Mesodermal cell (in vitro differentiated cells): ENCODE measurements around the gene NDUFV2.
"Not testable (repeated sequence)": the region's sequence is repeated elsewhere in the genome, so short reads cannot be mapped to it uniquely, and the experiment has no call there.

Experiments
- H3K27ac ChIP-seq: 2 replicates; pipeline ENCODE4 v1.7.0; 2013; ENCODE audit warnings: mild to moderate bottlenecking, low read depth, low read length, moderate library complexity; ENCODE audit not compliant: severe bottlenecking
- H3K36me3 ChIP-seq: 2 replicates; pipeline ENCODE4 v1.7.1; 2013; ENCODE audit warnings: mild to moderate bottlenecking, low read length, moderate library complexity; ENCODE audit not compliant: control insufficient read depth, insufficient read depth
- H3K4me1 ChIP-seq: one replicate; pipeline ENCODE4 v1.7.1; 2013; ENCODE audit warnings: mild to moderate bottlenecking, low read length; ENCODE audit not compliant: insufficient read depth, control insufficient read depth, poor library complexity, severe bottlenecking
- H3K4me3 ChIP-seq: 2 replicates; pipeline ENCODE4 v1.7.0; 2013; ENCODE audit warnings: low read length, control low read depth, mild to moderate bottlenecking; ENCODE audit not compliant: insufficient read depth, poor library complexity, severe bottlenecking; ENCODE audit errors: extremely low read depth
- H3K9me3 ChIP-seq: 2 replicates; pipeline ENCODE4 v1.7.1; 2013; ENCODE audit warnings: mild to moderate bottlenecking, low read length, moderate library complexity; ENCODE audit not compliant: control insufficient read depth
- WGBS, 2 experiments: methylation state at CpG; one replicate each; pipeline ENCODE4 v1.1.5; 2013; ENCODE audit warnings: missing lambda C conversion rate in 2 of 2; ENCODE audit not compliant: insufficient coverage in 2 of 2; 5-methylcytosine and 5-hydroxymethylcytosine counted together

Gene NDUFV2

DNA sequence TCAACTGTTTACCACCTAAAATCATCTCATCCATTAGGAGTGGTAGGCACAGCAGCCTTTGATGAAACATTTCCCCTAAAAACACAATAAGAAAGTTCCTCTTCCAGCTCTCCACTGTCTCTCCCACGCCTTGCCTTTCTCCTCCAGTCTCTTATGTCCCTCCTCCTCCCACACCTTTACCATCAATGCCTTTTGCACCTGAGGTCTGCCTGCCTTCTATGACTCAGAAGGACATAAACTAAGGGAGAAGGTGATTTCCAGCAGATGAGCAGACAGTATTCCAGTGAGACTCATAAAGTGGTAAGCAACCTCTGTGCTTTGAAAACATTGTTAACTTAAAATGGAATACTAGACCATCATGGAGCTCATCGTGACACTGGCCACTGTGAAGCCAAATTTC, 34.2 kb upstream of the NDUFV2 start:
- Histone ChIP-seq H3K4me1 (no peaks in the 10 kb centered on the region), H3K4me3 (no peak overlapping the region), H3K27ac (no peak overlapping the region), H3K9me3 (no peaks in the 10 kb centered on the region), H3K36me3 (no peaks in the 10 kb centered on the region)
- 70 to 82% methylated on average over 1 to 2 of the region's 2 CpGs for whole genome bisulfite sequencing, 2 experiments

DNA sequence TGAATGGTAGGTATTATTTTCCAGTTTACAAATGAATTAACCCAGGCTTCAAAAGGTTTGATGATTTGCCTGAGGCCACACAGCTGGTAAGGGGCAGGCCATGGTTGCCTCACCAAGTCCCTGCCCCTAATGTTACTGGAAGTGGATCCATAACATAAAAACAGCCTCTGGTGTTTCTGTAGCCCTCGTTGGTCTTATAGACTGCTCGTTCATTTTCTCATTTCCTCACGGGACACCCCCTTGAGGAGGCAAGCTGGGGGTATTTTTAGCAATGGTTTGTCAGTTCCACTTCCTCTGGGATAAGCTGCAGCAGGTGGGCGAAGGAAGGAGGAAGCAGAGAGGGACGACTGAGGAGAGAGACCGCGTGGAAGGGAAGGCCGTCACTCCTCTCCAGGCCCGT, 32.9 kb upstream of the NDUFV2 start:
- H3K36me3 ChIP-seq: no peaks in the 10 kb centered on the region
- no peak overlapping the region for H3K27ac ChIP-seq
- WGBS, 2 experiments: 66 to 73% methylated on average over 5 to 6 of the region's 9 CpGs
- H3K9me3 ChIP-seq: no peaks in the 10 kb centered on the region
- no peaks in the 10 kb centered on the region for H3K4me1 ChIP-seq
- no peak overlapping the region for H3K4me3 ChIP-seq

- Histone ChIP-seq H3K36me3 (no peaks in the 10 kb centered on the region), H3K9me3 (no peaks in the 10 kb centered on the region), H3K4me1 (no peaks in the 10 kb centered on the region), H3K27ac (no peak overlapping the region), H3K4me3 (no peak overlapping the region)
- 94 to 96% methylated on average over 5 of the region's 5 CpGs for WGBS, 2 experiments
Observed at GRCh38 chr18:9070212-9070611, 32.3 kb upstream of the NDUFV2 start.

DNA sequence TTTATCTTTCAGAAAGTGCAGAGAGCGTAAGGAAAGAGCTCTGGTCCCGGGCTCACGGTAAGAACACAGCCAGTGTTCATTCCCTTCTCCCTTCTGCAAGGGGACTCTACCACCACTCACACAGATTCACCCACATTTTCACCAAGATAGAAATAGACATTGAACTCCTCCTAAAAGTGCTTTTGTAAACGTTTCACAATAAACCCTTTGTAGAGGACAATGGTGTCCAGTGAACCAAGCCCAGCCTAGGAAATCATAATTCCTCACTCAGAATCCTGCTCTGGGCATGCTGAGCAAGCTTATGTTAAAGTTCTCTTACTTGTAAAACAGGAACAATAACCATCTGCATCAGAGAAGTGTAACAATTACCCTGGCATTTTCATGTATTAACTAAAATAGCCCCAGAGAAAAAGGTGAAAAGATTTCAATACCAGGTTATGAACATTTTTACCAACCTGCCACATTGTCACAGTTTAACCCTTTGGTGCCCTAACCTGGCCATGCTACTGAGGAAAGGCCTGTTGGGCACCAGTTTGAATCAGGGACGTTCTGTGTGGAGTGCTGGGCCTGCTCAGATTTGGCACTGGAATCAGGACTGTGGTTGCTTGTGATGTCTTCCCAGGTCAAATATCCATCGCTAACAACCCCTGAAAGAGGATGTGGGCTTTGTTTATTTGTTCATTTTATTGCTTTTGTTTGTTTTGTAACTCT, 22.5 kb upstream of the NDUFV2 start:
- Histone ChIP-seq H3K4me3 (no peak overlapping the region), H3K36me3 (no peaks in the 10 kb centered on the region), H3K4me1 (peaks cover 4% of the 10 kb centered on the region), H3K9me3 (no peaks in the 10 kb centered on the region), H3K27ac (no peak overlapping the region)
- 80 to 86% methylated on average over 5 to 6 of the region's 6 CpGs for WGBS, 2 experiments

GRCh38 chr18:9081940-9082339, 20.6 kb upstream of the NDUFV2 start:
- peaks cover 4% of the 10 kb centered on the region for H3K4me1 ChIP-seq
- no peak overlapping the region for H3K4me3 ChIP-seq
- H3K9me3 ChIP-seq: no peaks in the 10 kb centered on the region
- no peak overlapping the region for H3K27ac ChIP-seq
- 100% methylated on average over 1 of the region's 4 CpGs; no CpG with 5 or more reads in 1 of the 2 experiments for WGBS, 2 experiments
- H3K36me3 ChIP-seq: no peaks in the 10 kb centered on the region

DNA sequence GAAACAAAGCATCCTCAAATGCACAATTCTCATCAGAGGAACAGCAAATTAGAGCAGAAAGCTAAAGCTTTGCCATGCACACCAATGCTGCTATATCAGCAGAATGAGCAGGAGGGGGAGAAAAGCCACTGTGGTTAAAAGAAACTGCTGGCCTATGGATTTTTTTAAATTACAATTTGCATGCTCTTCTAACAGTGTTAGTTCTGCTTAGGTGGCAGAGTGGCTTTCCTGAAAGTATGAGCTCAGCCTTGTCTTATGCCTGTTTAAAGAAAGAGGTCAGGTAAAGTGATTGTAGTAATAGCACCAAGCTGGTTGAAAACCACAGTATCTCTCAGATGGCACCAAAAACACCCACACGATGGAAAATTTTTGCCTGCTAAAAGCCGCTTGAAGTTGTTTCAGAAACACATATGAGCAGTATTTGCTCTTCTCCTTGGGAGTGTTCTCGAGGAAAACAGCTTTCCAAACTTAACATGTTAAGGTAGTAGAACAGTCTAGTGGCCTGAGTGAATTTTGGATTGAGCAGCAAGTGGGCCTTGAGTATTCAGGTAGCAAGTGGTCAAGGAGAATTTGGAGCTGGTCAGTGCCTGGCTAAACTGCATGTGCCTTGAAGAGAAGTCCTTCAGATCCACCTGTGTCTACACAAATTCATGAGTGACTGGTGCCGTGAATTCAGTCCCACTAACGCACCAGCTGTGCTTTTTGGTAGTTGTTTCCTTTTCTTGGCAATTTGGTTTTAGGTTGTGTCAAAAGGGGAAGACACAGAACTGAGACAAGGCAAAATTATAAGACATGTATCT, 19.6 kb upstream of the NDUFV2 start:
- Histone ChIP-seq H3K9me3 (no peaks in the 10 kb centered on the region), H3K4me1 (peaks cover 2% of the 10 kb centered on the region), H3K27ac (no peak overlapping the region), H3K4me3 (no peak overlapping the region), H3K36me3 (no peaks in the 10 kb centered on the region)
- WGBS, 2 experiments: 96 to 100% methylated on average over 3 of the region's 5 CpGs

GRCh38 chr18:9086015-9086414, 16.5 kb upstream of the NDUFV2 start:
- Histone ChIP-seq H3K9me3 (no peaks in the 10 kb centered on the region), H3K4me1 (no peaks in the 10 kb centered on the region), H3K36me3 (no peaks in the 10 kb centered on the region), H3K4me3 (no peak overlapping the region), H3K27ac (no peak overlapping the region)
- WGBS, 2 experiments: 100% methylated on average over 1 of the region's 2 CpGs; no CpG with 5 or more reads in 1 of the 2 experiments

GRCh38 chr18:9086624-9087023, 15.9 kb upstream of the NDUFV2 start:
- no peak overlapping the region for H3K27ac ChIP-seq
- H3K4me1 ChIP-seq: no peaks in the 10 kb centered on the region
- H3K9me3 ChIP-seq: no peaks in the 10 kb centered on the region
- no peaks in the 10 kb centered on the region for H3K36me3 ChIP-seq
- WGBS, 2 experiments: no CpG with 5 or more reads among the region's 1 CpG
- no peak overlapping the region for H3K4me3 ChIP-seq

DNA sequence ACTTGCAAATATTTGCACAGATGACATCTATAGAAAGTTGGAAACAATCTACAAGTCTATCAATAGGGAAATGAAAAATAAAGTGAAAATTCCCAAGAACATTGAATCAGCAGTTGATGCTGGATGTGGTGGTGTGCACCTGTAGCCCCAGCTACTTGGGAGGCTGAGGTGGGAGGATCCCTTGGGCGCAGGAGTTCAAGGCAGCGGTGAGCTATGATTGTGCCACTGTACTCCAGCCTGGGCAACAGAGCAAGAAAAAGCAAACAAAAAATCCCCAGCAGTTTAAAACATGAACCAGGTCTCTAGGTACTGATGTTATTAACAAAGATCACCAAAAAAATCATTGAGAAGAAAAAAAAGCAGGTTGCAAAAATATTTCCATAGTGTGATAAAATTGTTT, 15.4 kb upstream of the NDUFV2 start:
- Histone ChIP-seq H3K9me3 (no peaks in the 10 kb centered on the region), H3K4me3 (no peak overlapping the region)
- 82% methylated on average over 2 of the region's 2 CpGs; no CpG with 5 or more reads in 1 of the 2 experiments for WGBS, 2 experiments

GRCh38 chr18:9088252-9088651, 14.2 kb upstream of the NDUFV2 start:
- Histone ChIP-seq H3K4me1 (no peaks in the 10 kb centered on the region), H3K9me3 (no peaks in the 10 kb centered on the region), H3K4me3 (no peak overlapping the region), H3K36me3 (no peaks in the 10 kb centered on the region), H3K27ac (no peak overlapping the region)
- WGBS, 2 experiments: 96% methylated on average over 3 of the region's 5 CpGs

More for the DNA sequence above, 15.4 kb upstream of the NDUFV2 start:
- Histone ChIP-seq H3K27ac (no peak overlapping the region), H3K36me3 (no peaks in the 10 kb centered on the region), H3K4me1 (no peaks in the 10 kb centered on the region)

DNA sequence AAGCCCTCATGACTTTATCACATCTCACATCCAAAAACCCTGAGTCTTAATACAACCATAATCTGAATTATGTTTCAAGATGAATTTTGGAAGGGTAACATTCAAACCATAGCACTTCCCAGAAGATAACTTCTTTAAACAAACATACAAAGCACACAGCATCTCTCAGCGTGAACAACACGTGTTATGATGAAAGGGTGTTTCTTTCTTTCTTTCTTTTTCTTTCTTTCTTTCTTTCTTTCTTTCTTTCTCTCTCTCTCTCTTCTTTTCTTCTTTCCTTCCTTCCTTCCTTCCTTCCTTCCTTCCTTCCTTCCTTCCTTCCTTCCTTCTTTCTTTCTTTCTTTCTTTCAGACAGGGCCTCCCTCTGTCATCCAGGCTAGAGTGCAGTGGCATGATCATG, 13.8 kb upstream of the NDUFV2 start:
- H3K36me3 ChIP-seq, H3K4me3 ChIP-seq, H3K9me3 ChIP-seq, H3K27ac ChIP-seq, H3K4me1 ChIP-seq: not testable (repeated sequence)
- WGBS, 2 experiments: no CpG with 5 or more reads among the region's 2 CpGs
